H9 (cell line): ENCODE measurements around the gene FBXO27. TPM values are rescaled to one million over a fixed set of nuclear protein-coding genes. Genes with fewer than 3 reads are reported as not detected.
A peak's percentile ranks its signal among the peaks of the same experiment; 100 is the strongest.

Source experiments
- DNase-seq: peaks from one replicate; pipeline ENCODE4 v3.0.0-alpha.2; 2017
- H2AFZ ChIP-seq: one replicate; pipeline ENCODE4 v1.6.1; 2013; ENCODE audit warnings: mild to moderate bottlenecking, low read length, control low read depth, moderate library complexity
- H2AK5ac ChIP-seq: 2 replicates; pipeline ENCODE4 v1.6.1; 2013; ENCODE audit warnings: low read length, control low read depth, mixed read lengths; ENCODE audit not compliant: insufficient read length
- H2BK120ac ChIP-seq: one replicate; pipeline ENCODE4 v1.6.1; 2013; ENCODE audit warnings: low read depth, mild to moderate bottlenecking, low read length, control low read depth, inconsistent platforms; ENCODE audit not compliant: poor library complexity, severe bottlenecking
- H2BK12ac ChIP-seq: 2 replicates; pipeline ENCODE4 v1.6.1; 2013; ENCODE audit warnings: low read length, control low read depth, mixed read lengths, low read depth; ENCODE audit not compliant: insufficient read length
- H2BK15ac ChIP-seq: 2 replicates; pipeline ENCODE4 v1.6.1; 2013; ENCODE audit warnings: low read depth, low read length, control low read depth
- H2BK20ac ChIP-seq: one replicate; pipeline ENCODE4 v1.6.1; 2013; ENCODE audit warnings: low read depth, mild to moderate bottlenecking, low read length, control low read depth, inconsistent platforms; ENCODE audit not compliant: poor library complexity, severe bottlenecking
- H2BK5ac ChIP-seq: 2 replicates; pipeline ENCODE4 v1.6.1; 2013; ENCODE audit warnings: low read length, control low read depth, mixed read lengths; ENCODE audit not compliant: insufficient read length
- H3K14ac ChIP-seq: 2 replicates; pipeline ENCODE4 v1.6.1; 2013; ENCODE audit warnings: low read length, control low read depth; ENCODE audit not compliant: insufficient read depth
- H3K18ac ChIP-seq: 2 replicates; pipeline ENCODE4 v1.6.1; 2013; ENCODE audit warnings: low read depth, mild to moderate bottlenecking, mixed read lengths, low read length, control low read depth; ENCODE audit not compliant: insufficient read length
- H3K23ac ChIP-seq: 2 replicates; pipeline ENCODE4 v1.6.1; 2013; ENCODE audit warnings: low read length, control low read depth, mixed read lengths, low read depth; ENCODE audit not compliant: insufficient read length
- H3K23me2 ChIP-seq: 2 replicates; pipeline ENCODE4 v1.6.1; 2013; ENCODE audit warnings: low read depth, mild to moderate bottlenecking, mixed read lengths, low read length, control low read depth; ENCODE audit not compliant: insufficient read length, poor library complexity, severe bottlenecking
- H3K27ac ChIP-seq: 2 replicates; pipeline ENCODE4 v1.5.1; 2013; ENCODE audit warnings: low read length, control low read depth, mixed read lengths, low read depth; ENCODE audit not compliant: insufficient read length
- H3K27me3 ChIP-seq: 2 replicates; pipeline ENCODE4 v1.6.1; 2013; ENCODE audit warnings: low read length, control low read depth, inconsistent platforms; ENCODE audit not compliant: insufficient read depth
- H3K4ac ChIP-seq: 2 replicates; pipeline ENCODE4 v1.6.1; 2013; ENCODE audit warnings: low read depth, mild to moderate bottlenecking, control low read depth, inconsistent platforms, low read length, moderate library complexity
- H3K4me1 ChIP-seq: 2 replicates; pipeline ENCODE4 v1.6.1; 2013; ENCODE audit warnings: low read length, control low read depth, inconsistent platforms; ENCODE audit not compliant: insufficient read depth
- H3K4me2 ChIP-seq: 2 replicates; pipeline ENCODE4 v1.6.1; 2013; ENCODE audit warnings: low read length, control low read depth, mixed read lengths; ENCODE audit not compliant: insufficient read length, insufficient read depth
- H3K56ac ChIP-seq: 2 replicates; pipeline ENCODE4 v1.6.1; 2013; ENCODE audit warnings: low read depth, mild to moderate bottlenecking, mixed read lengths, low read length, control low read depth; ENCODE audit not compliant: insufficient read length
- H3K79me1 ChIP-seq: 2 replicates; pipeline ENCODE4 v1.6.1; 2013; ENCODE audit warnings: low read depth, mild to moderate bottlenecking, moderate library complexity, low read length, control low read depth, inconsistent platforms; ENCODE audit not compliant: insufficient read depth, poor library complexity, severe bottlenecking
- H3K79me2 ChIP-seq: 2 replicates; pipeline ENCODE4 v1.6.1; 2013; ENCODE audit warnings: low read length, control low read depth, inconsistent platforms; ENCODE audit not compliant: insufficient read depth
- H3K9ac ChIP-seq: 2 replicates; pipeline ENCODE4 v1.6.1; 2013; ENCODE audit warnings: low read length, control low read depth, mixed read lengths; ENCODE audit not compliant: insufficient read length; ENCODE audit errors: extremely low read depth
- H3K9me3 ChIP-seq: one replicate; pipeline ENCODE4 v1.6.1; 2013; ENCODE audit warnings: low read depth, low read length, inconsistent platforms; ENCODE audit not compliant: control insufficient read depth
- H3T11ph ChIP-seq: one replicate; pipeline ENCODE4 v1.6.1; 2013; ENCODE audit warnings: mild to moderate bottlenecking, low read length, control low read depth, inconsistent platforms
- H4K20me1 ChIP-seq: one replicate; pipeline ENCODE4 v1.6.1; 2013; ENCODE audit not compliant: control insufficient read depth, insufficient read length, insufficient read depth
- H4K5ac ChIP-seq: 2 replicates; pipeline ENCODE4 v1.6.1; 2013; ENCODE audit warnings: low read depth, mild to moderate bottlenecking, mixed read lengths, low read length, control low read depth; ENCODE audit not compliant: insufficient read length
- H4K8ac ChIP-seq: replicated peaks from 2 replicates; pipeline ENCODE4 v1.6.1; 2013; ENCODE audit warnings: low read length, control low read depth, mixed read lengths, low read depth; ENCODE audit not compliant: insufficient read length
- H4K91ac ChIP-seq: 2 replicates; pipeline ENCODE4 v1.6.1; 2013; ENCODE audit warnings: low read depth, mild to moderate bottlenecking, moderate library complexity, mixed read lengths, low read length, control low read depth; ENCODE audit not compliant: insufficient read length
- H3K27ac Mint-ChIP-seq, 3 experiments: 2 replicates in 2 of 3; 3 replicates in 1 of 3; pipeline ENCODE4 v1.8.0; 2020 to 2021; ENCODE audit warnings: mixed read lengths in 3 of 3, mild to moderate bottlenecking in 1 of 3, moderate library complexity in 1 of 3
- H3K27me3 Mint-ChIP-seq: 2 replicates; pipeline ENCODE4 v1.8.0; 2021; ENCODE audit warnings: low read depth, mild to moderate bottlenecking, moderate library complexity, mixed read lengths
- H3K36me3 Mint-ChIP-seq, 3 experiments: 2 replicates in 2 of 3; 3 replicates in 1 of 3; pipeline ENCODE4 v1.8.0; 2020 to 2021; ENCODE audit warnings: low read depth in 3 of 3, mixed read lengths in 3 of 3; ENCODE audit not compliant: insufficient read depth in 1 of 3
- H3K4me1 Mint-ChIP-seq, 2 experiments: 2 replicates each; pipeline ENCODE4 v1.8.0; 2020; ENCODE audit warnings: mixed read lengths in 2 of 2
- H3K4me3 Mint-ChIP-seq, 2 experiments: 2 replicates in 1 of 2; 3 replicates in 1 of 2; pipeline ENCODE4 v1.8.0; 2020 to 2021; ENCODE audit warnings: mild to moderate bottlenecking in 2 of 2, mixed read lengths in 2 of 2, moderate library complexity in 1 of 2
- H3K9me3 Mint-ChIP-seq, 2 experiments: 2 replicates in 1 of 2; 3 replicates in 1 of 2; pipeline ENCODE4 v1.8.0; 2020; ENCODE audit warnings: mild to moderate bottlenecking in 2 of 2, mixed read lengths in 2 of 2, moderate library complexity in 1 of 2
- CTCF ChIP-seq: fragments of 200-600 bp; sonication (generic); conservative IDR thresholded peaks from 3 replicates; pipeline ENCODE4 v1.8.0; 2021; ENCODE audit warnings: antibody characterized with exemption, mild to moderate bottlenecking
- WGBS: extraction: QIAGEN DNeasy Blood & Tissue Kit; methylation state at CpG from one replicate; pipeline ENCODE4 v1.1.7; 2013; ENCODE audit warnings: missing lambda C conversion rate, low lambda C conversion rate, mixed read lengths; ENCODE audit not compliant: insufficient read length; ENCODE audit errors: extremely low coverage; 5-methylcytosine and 5-hydroxymethylcytosine counted together
- total RNA-seq: library from RNA; stranded (reverse); gene quantifications from 2 replicates; pipeline ENCODE4 v1.2.1, GENCODE V29; 2021

Gene FBXO27
- total RNA-seq, 1 experiment from 2014 or later, result 14.5 TPM

GRCh38 chr19:38985262-38985661 lies 47.1 kb downstream of the FBXO27 start:
- DNase-seq, result no peak
- Histone ChIP-seq H3K4me1 (no peaks in the 10 kb centered on the region; the same call in 1 of the 2 replicates), H3K14ac (no peak overlapping the region), H2AK5ac (no peak overlapping the region), H4K8ac (no peak overlapping the region), H2BK12ac (no peak overlapping the region), H4K91ac (no peak overlapping the region), H3K9ac (no peak overlapping the region), H3K23me2 (no peaks in the 10 kb centered on the region), H3K18ac (no peak overlapping the region), H2BK15ac (no peak overlapping the region), H2AFZ (no peak overlapping the region), H3K27ac (no peak overlapping the region), H4K5ac (no peak overlapping the region), H3T11ph (no peak overlapping the region), H3K79me2 (no peaks in the 10 kb centered on the region), H3K9me3 (no peaks in the 10 kb centered on the region), H3K4ac (no peak overlapping the region), H2BK120ac (no peak overlapping the region), H3K79me1 (no peaks in the 10 kb centered on the region), H4K20me1 (no peaks in the 10 kb centered on the region), H2BK20ac (no peak overlapping the region), H3K56ac (no peak overlapping the region), H3K23ac (no peak overlapping the region), H3K4me2 (no peak overlapping the region), H2BK5ac (no peak overlapping the region), H3K27me3 (no peaks in the 10 kb centered on the region)
- Mint-ChIP-seq H3K4me1 (peaks cover 6 to 10% of the 10 kb centered on the region in 2 experiments), H3K9me3 (peaks cover 6% of the 10 kb centered on the region in 2 experiments), H3K27me3 (peaks cover 15% of the 10 kb centered on the region), H3K36me3 (peaks cover 4 to 5% (median 5%) of the 10 kb centered on the region in 3 experiments; a peak in 6 of 7 replicates), H3K4me3 (no peak overlapping the region), H3K27ac (peak overlapping the region in 1 of 3 experiments; percentile 31; a peak in 1 of 7 replicates)
- TF ChIP-seq CTCF, result no peak
- no CpG with 5 or more reads among the region's 1 CpG for WGBS
